NOMO-1 treated with DMSO at 0.1 percent for 48 hours (cell line): ENCODE results near the gene RRM1.
"Not testable (repeated sequence)": the region's sequence is repeated elsewhere in the genome, so short reads cannot be mapped to it uniquely, and the experiment has no call there.

Experiments used
- DNase-seq: peaks from one replicate; lab custom pipeline; 2025; ENCODE audit not compliant: unreplicated experiment; lab: John Stamatoyannopoulos, UW

The RRM1 gene

GRCh38 chr11:4076774-4077173 is 17.8 kb upstream of the RRM1 start:
- no peak for DNase-seq

- DNase-seq = no peak
Measured at GRCh38 chr11:4083198-4083597, 11.4 kb upstream of the RRM1 start.

GRCh38 chr11:4084406-4085125 is 10.0 kb upstream of the RRM1 start:
- DNase-seq = no peak

- DNase-seq = peak; percentile 16
Measured at GRCh38 chr11:4085575-4085974, 9.0 kb upstream of the RRM1 start.

GRCh38 chr11:4086575-4087353 is 7.8 kb upstream of the RRM1 start:
- DNase-seq = no peak

- no peak for DNase-seq
Measured at GRCh38 chr11:4087551-4087950, 7.0 kb upstream of the RRM1 start.

GRCh38 chr11:4090258-4090657 is 4.3 kb upstream of the RRM1 start:
- DNase-seq = no peak

- DNase-seq = no peak
Measured at GRCh38 chr11:4092026-4092425, 2.6 kb upstream of the RRM1 start.

GRCh38 chr11:4093519-4094347 is 866 bp upstream of the RRM1 start:
- DNase-seq = no peak

GRCh38 chr11:4095509-4096230 is 1.1 kb downstream of the RRM1 start:
- peak; percentile 14 for DNase-seq

- no peak for DNase-seq
Measured at GRCh38 chr11:4098026-4098621, 3.5 kb downstream of the RRM1 start.

GRCh38 chr11:4102711-4103110 is 8.1 kb downstream of the RRM1 start:
- peak; percentile 24 for DNase-seq

GRCh38 chr11:4103269-4103668 is 8.7 kb downstream of the RRM1 start:
- DNase-seq = no peak

- DNase-seq = no peak
Measured at GRCh38 chr11:4105916-4106315, 11.3 kb downstream of the RRM1 start.

- DNase-seq = no peak
Measured at GRCh38 chr11:4111834-4112233, 17.2 kb downstream of the RRM1 start.

GRCh38 chr11:4115128-4115527 is 20.5 kb downstream of the RRM1 start:
- DNase-seq = no peak

GRCh38 chr11:4118107-4118506 is 23.5 kb downstream of the RRM1 start:
- DNase-seq = no peak

- no peak for DNase-seq
Measured at GRCh38 chr11:4123218-4123617, 28.6 kb downstream of the RRM1 start.

- DNase-seq = no peak
Measured at GRCh38 chr11:4125141-4125540, 30.5 kb downstream of the RRM1 start.

GRCh38 chr11:4127357-4127756 is 32.8 kb downstream of the RRM1 start:
- DNase-seq = no peak

GRCh38 chr11:4130219-4130618 is 35.6 kb downstream of the RRM1 start:
- not testable (repeated sequence) for DNase-seq
